CD14-positive monocyte (primary cell): ENCODE measurements around the gene ZNRF2. TPM values are rescaled to one million over a fixed set of nuclear protein-coding genes. Genes with fewer than 3 reads are reported as not detected.

Experiments used
- DNase-seq, 3 donors: peaks; one replicate each; pipeline ENCODE4 v3.0.0-alpha.2; 2011 to 2022
- H2AFZ ChIP-seq: 2 replicates; pipeline ENCODE4 v1.6.0; 2012; ENCODE audit warnings: mild to moderate bottlenecking, low read depth, low read length, inconsistent platforms; ENCODE audit not compliant: insufficient read depth, poor library complexity, severe bottlenecking
- H3K27ac ChIP-seq, 2 donors: 1 replicate in 1 of 2; 2 replicates in 1 of 2; pipeline ENCODE4 v1.5.1; 2012 to 2013; ENCODE audit warnings: low read length in 2 of 2, control low read depth in 1 of 2, inconsistent platforms in 1 of 2, low read depth in 1 of 2, mild to moderate bottlenecking in 1 of 2
- H3K27me3 ChIP-seq, 2 donors: one replicate each; pipeline versions ENCODE4 v1.6.0 to v1.6.1; 2011 to 2013; ENCODE audit warnings: low read length in 2 of 2; ENCODE audit not compliant: control insufficient read depth in 2 of 2, insufficient read depth in 2 of 2
- H3K36me3 ChIP-seq, 2 donors: replicated peaks in 1 of 2; 1 replicate in 1 of 2; 2 replicates in 1 of 2; pipeline versions ENCODE4 v1.5.1 to v1.6.1; 2012 to 2013; ENCODE audit warnings: low read length in 2 of 2, control low read depth in 1 of 2, inconsistent platforms in 1 of 2, mild to moderate bottlenecking in 1 of 2; ENCODE audit not compliant: insufficient read depth in 2 of 2, control insufficient read depth in 1 of 2
- H3K4me1 ChIP-seq, 2 donors: 1 replicate in 1 of 2; 2 replicates in 1 of 2; pipeline versions ENCODE4 v1.5.1 to v1.6.1; 2012 to 2013; ENCODE audit warnings: low read length in 2 of 2, control low read depth in 1 of 2, inconsistent platforms in 1 of 2, mild to moderate bottlenecking in 1 of 2, moderate library complexity in 1 of 2; ENCODE audit not compliant: insufficient read depth in 2 of 2, control insufficient read depth in 1 of 2
- H3K4me2 ChIP-seq: replicated peaks from 2 replicates; pipeline ENCODE3; 2012; ENCODE audit warnings: low read length, moderate library complexity, mild to moderate bottlenecking; ENCODE audit not compliant: poor library complexity, severe bottlenecking; ENCODE audit errors: extremely low read depth
- H3K4me3 ChIP-seq, 3 experiments: fragments of 200-600 bp in 1 of 3; sonication (generic) in 1 of 3; replicated peaks in 1 of 3; 1 replicate in 2 of 3; 2 replicates in 1 of 3; pipeline ENCODE4 v1.5.1; 2011 to 2013; ENCODE audit warnings: low read length in 3 of 3, mild to moderate bottlenecking in 3 of 3, control low read depth in 2 of 3, low read depth in 2 of 3, inconsistent platforms in 1 of 3, moderate library complexity in 1 of 3
- H3K79me2 ChIP-seq: 2 replicates; pipeline ENCODE4 v1.6.0; 2012; ENCODE audit warnings: mild to moderate bottlenecking, control low read depth, inconsistent platforms, low read length, moderate library complexity; ENCODE audit not compliant: insufficient read depth
- H3K9ac ChIP-seq: 2 replicates; pipeline ENCODE4 v1.6.0; 2017; ENCODE audit warnings: low read length, mild to moderate bottlenecking; ENCODE audit not compliant: insufficient read depth, poor library complexity, severe bottlenecking
- H3K9me3 ChIP-seq, 2 donors: replicated peaks in 1 of 2; 1 replicate in 1 of 2; 2 replicates in 1 of 2; pipeline versions ENCODE4 v1.5.1 to v1.6.1; 2012 to 2013; ENCODE audit warnings: low read length in 2 of 2, control low read depth in 1 of 2; ENCODE audit not compliant: control insufficient read depth in 1 of 2, insufficient read depth in 1 of 2
- H4K20me1 ChIP-seq: 2 replicates; pipeline ENCODE4 v1.6.0; 2012; ENCODE audit warnings: mild to moderate bottlenecking, low read length, control low read depth, moderate library complexity; ENCODE audit not compliant: insufficient read depth
- H3K27ac Mint-ChIP-seq, 7 donors: one replicate each; pipeline ENCODE4 v1.8.0; 2020; ENCODE audit warnings: mild to moderate bottlenecking in 7 of 7, mixed read lengths in 7 of 7, moderate library complexity in 6 of 7, inconsistent platforms in 2 of 7
- H3K27me3 Mint-ChIP-seq, 3 donors: one replicate each; pipeline ENCODE4 v1.8.0; 2021 to 2022; ENCODE audit warnings: low read depth in 3 of 3, mild to moderate bottlenecking in 3 of 3, mixed read lengths in 3 of 3, moderate library complexity in 3 of 3, inconsistent platforms in 1 of 3
- H3K36me3 Mint-ChIP-seq, 2 donors: one replicate each; pipeline ENCODE4 v1.8.0; 2020; ENCODE audit warnings: mixed read lengths in 2 of 2, inconsistent platforms in 1 of 2, mild to moderate bottlenecking in 1 of 2
- H3K4me1 Mint-ChIP-seq: one replicate; pipeline ENCODE4 v1.8.0; 2020; ENCODE audit warnings: mild to moderate bottlenecking, mixed read lengths
- H3K4me3 Mint-ChIP-seq, 2 donors: one replicate each; pipeline ENCODE4 v1.8.0; 2020; ENCODE audit warnings: mild to moderate bottlenecking in 2 of 2, mixed read lengths in 2 of 2, moderate library complexity in 1 of 2
- H3K9me3 Mint-ChIP-seq, 7 donors: one replicate each; pipeline ENCODE4 v1.8.0; 2020 to 2022; ENCODE audit warnings: mixed read lengths in 7 of 7, mild to moderate bottlenecking in 6 of 7, moderate library complexity in 6 of 7, inconsistent platforms in 2 of 7
- WGBS: methylation state at CpG from one replicate; pipeline ENCODE4 v1.1.5; 2013; ENCODE audit warnings: missing lambda C conversion rate; ENCODE audit not compliant: insufficient coverage; 5-methylcytosine and 5-hydroxymethylcytosine counted together
- intact Hi-C, 2 donors: fragments of 100-400 bp; cut with micrococcal nuclease; formaldehyde crosslinking; loops; one replicate each; pipeline versions ENCODE4 v1.15.0 to v1.15.1; 2023
- polyA plus RNA-seq, 3 donors: library from polyadenylated mRNA; depleted of rRNA in 1 of 3; unstranded in 2 of 3; stranded (reverse) in 1 of 3; fragments of 300-500 nt in 2 of 3; fragments of >200 nt in 1 of 3; fragmentation: Illumina TruSeq in 2 of 3; gene quantifications; 1 replicate in 2 of 3; 2 replicates in 1 of 3; pipeline ENCODE4 v1.2.3, GENCODE V29; 2012 to 2021
- TF ChIP-seq, protein P1 (sequence below): fragments of 200-600 bp; IDR thresholded peaks from one replicate; pipeline ENCODE4 v1.8.0; 2022; ENCODE audit warnings: antibody characterized with exemption, mild to moderate bottlenecking

The ZNRF2 gene
- polyA plus RNA-seq, 3 donors = 1.9 to 9.5 (median 5.7) TPM

DNA sequence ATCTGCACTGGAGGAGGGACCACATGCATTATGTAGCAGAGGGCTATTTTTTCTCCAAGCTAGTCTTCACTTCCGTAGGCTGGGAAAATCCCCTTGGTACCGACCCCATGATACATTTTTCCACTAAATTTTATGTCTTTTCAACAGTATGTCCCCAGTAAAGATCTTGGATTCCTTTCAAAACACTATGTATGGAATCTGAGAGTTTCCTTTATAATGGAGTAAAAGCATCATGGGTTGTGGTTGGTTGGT lies 4.8 kb upstream of the ZNRF2 start:
- DNase-seq = no peak
- Histone ChIP-seq H3K36me3 (no peaks in the 10 kb centered on the region), H3K4me1 (peaks cover 20 to 23% of the 10 kb centered on the region in 2 donors), H3K27me3 (no peaks in the 10 kb centered on the region), H3K4me3 (no peak overlapping the region), H2AFZ (no peak overlapping the region), H3K9ac (no peak overlapping the region), H3K27ac (no peak overlapping the region), H3K9me3 (no peaks in the 10 kb centered on the region), H3K4me2 (no peak overlapping the region), H4K20me1 (peaks cover 7% of the 10 kb centered on the region), H3K79me2 (peaks cover 53% of the 10 kb centered on the region)
- intact Hi-C loops = loop anchor here in 1 of 2 donors (5.0 kb wide), 1 partner anchor 37 kb away; no protein-coding TSS in a partner anchor
- H3K4me1 Mint-ChIP-seq = peaks cover 30% of the 10 kb centered on the region
- H3K4me3 Mint-ChIP-seq = no peak overlapping the region
- peaks cover 6 to 12% of the 10 kb centered on the region in 2 donors for H3K36me3 Mint-ChIP-seq
- peaks cover 0 to 3% (median 0%) of the 10 kb centered on the region in 3 donors for H3K27me3 Mint-ChIP-seq
- H3K27ac Mint-ChIP-seq = no peak overlapping the region
- TF ChIP-seq, protein P1, sequence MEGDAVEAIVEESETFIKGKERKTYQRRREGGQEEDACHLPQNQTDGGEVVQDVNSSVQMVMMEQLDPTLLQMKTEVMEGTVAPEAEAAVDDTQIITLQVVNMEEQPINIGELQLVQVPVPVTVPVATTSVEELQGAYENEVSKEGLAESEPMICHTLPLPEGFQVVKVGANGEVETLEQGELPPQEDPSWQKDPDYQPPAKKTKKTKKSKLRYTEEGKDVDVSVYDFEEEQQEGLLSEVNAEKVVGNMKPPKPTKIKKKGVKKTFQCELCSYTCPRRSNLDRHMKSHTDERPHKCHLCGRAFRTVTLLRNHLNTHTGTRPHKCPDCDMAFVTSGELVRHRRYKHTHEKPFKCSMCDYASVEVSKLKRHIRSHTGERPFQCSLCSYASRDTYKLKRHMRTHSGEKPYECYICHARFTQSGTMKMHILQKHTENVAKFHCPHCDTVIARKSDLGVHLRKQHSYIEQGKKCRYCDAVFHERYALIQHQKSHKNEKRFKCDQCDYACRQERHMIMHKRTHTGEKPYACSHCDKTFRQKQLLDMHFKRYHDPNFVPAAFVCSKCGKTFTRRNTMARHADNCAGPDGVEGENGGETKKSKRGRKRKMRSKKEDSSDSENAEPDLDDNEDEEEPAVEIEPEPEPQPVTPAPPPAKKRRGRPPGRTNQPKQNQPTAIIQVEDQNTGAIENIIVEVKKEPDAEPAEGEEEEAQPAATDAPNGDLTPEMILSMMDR = no peak
- no peaks in the 10 kb centered on the region for H3K9me3 Mint-ChIP-seq
- WGBS = no CpG with 5 or more reads among the region's 2 CpGs

DNA sequence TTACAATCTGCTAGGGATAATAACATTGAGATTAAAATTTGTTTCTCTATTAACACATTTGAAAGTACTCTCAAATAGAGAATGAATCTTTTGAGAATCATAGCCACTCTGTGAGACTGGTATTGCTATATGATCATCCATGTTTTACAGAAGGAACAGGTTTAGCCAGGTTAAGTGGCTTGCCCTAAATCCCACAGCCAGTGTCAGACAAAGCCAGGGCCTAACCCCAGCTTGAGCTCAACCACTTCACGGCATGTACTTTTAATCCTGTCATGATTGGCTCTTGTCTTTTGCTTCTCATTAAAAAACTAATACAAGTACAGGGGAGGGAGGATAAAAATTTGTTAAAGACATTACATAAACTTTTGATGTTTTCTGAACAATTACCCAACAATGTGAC lies 3.8 kb upstream of the ZNRF2 start:
- no peaks in the 10 kb centered on the region for H3K9me3 Mint-ChIP-seq
- H3K36me3 Mint-ChIP-seq = peaks cover 1 to 12% of the 10 kb centered on the region in 2 donors
- no CpG with 5 or more reads among the region's 1 CpG for WGBS
- Histone ChIP-seq H3K79me2 (peaks cover 55% of the 10 kb centered on the region), H4K20me1 (peaks cover 7% of the 10 kb centered on the region), H3K9me3 (no peaks in the 10 kb centered on the region), H3K9ac (no peak overlapping the region), H2AFZ (no peak overlapping the region), H3K36me3 (no peaks in the 10 kb centered on the region), H3K4me1 (peaks cover 20 to 23% of the 10 kb centered on the region in 2 donors), H3K4me3 (no peak overlapping the region), H3K27ac (no peak overlapping the region), H3K4me2 (no peak overlapping the region), H3K27me3 (no peaks in the 10 kb centered on the region)
- H3K4me1 Mint-ChIP-seq = peaks cover 30% of the 10 kb centered on the region
- TF ChIP-seq, protein P1 = no peak
- peaks cover 0 to 3% (median 0%) of the 10 kb centered on the region in 3 donors for H3K27me3 Mint-ChIP-seq
- intact Hi-C loops = loop anchor here (5.0 to 10.0 kb wide), 6 partner anchors 53 to 167 kb away; no protein-coding TSS in a partner anchor
- H3K4me3 Mint-ChIP-seq = no peak overlapping the region
- DNase-seq = no peak
- no peak overlapping the region for H3K27ac Mint-ChIP-seq
